Large intestine (tissue), 3 donors: ENCODE measurements around the gene SLC17A7. TPM values are rescaled to one million over a fixed set of nuclear protein-coding genes. Genes with fewer than 3 reads are reported as not detected.

ENCODE experiments used
- DNase-seq, 2 donors: peaks; one replicate each; pipeline versions ENCODE4 v3.0.0 to v3.0.0-alpha.2; 2013
- H3K27ac ChIP-seq: one replicate; pipeline ENCODE4 v1.5.1; 2013; ENCODE audit warnings: low read length
- H3K27me3 ChIP-seq: 2 replicates; pipeline ENCODE4 v1.6.1; 2013; ENCODE audit warnings: low read length; ENCODE audit not compliant: control insufficient read depth, insufficient read depth
- H3K36me3 ChIP-seq: 2 replicates; pipeline ENCODE4 v1.6.1; 2013; ENCODE audit warnings: low read length; ENCODE audit not compliant: control insufficient read depth, insufficient read depth
- H3K4me1 ChIP-seq: one replicate; pipeline ENCODE4 v1.6.1; 2013; ENCODE audit warnings: low read length; ENCODE audit not compliant: control insufficient read depth, insufficient read depth
- H3K4me3 ChIP-seq: one replicate; pipeline ENCODE4 v1.5.1; 2013; ENCODE audit warnings: low read length
- H3K9me3 ChIP-seq: one replicate; pipeline ENCODE4 v1.6.1; 2013; ENCODE audit warnings: mild to moderate bottlenecking, low read depth, low read length, moderate library complexity; ENCODE audit not compliant: control insufficient read depth
- WGBS: methylation state at CpG from one replicate; pipeline ENCODE4 v1.1.5; 2013; ENCODE audit warnings: low lambda C conversion rate; ENCODE audit not compliant: insufficient coverage; 5-methylcytosine and 5-hydroxymethylcytosine counted together
- polyA plus RNA-seq: library from polyadenylated mRNA; unstranded; fragments of 120-200 nt; gene quantifications from one replicate; pipeline ENCODE4 v1.2.1, GENCODE V29; 2013

The SLC17A7 gene
- polyA plus RNA-seq, 1 donor, result 0.19 TPM

DNA sequence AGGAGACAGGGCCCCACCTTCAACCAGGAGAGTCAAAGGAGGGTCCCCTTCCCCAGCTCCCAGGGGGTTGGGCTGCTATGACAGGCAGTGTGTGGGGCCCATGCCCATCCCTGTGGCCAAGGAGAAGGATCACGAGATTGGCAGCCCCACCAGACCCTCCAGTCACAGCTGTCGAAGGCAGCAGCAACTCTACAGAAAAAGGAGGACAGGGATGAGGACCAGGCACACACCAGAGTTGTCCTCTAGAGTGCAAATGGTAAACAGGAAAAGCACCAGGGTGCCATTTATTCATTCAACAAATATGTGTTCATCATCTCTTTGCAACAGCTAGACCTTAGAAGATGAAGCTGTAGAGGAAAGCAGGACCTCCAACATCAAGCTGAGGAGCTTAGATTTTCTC is 22.2 kb downstream of the SLC17A7 start:
- Histone ChIP-seq H3K36me3 (no peaks in the 10 kb centered on the region), H3K4me1 (peaks cover 2% of the 10 kb centered on the region)

GRCh38 chr19:49418511-49418910 is 22.8 kb downstream of the SLC17A7 start:
- Histone ChIP-seq H3K4me3 (no peak overlapping the region), H3K4me1 (peaks cover 5% of the 10 kb centered on the region), H3K27ac (no peak overlapping the region), H3K36me3 (no peaks in the 10 kb centered on the region), H3K27me3 (peaks cover 77% of the 10 kb centered on the region), H3K9me3 (peaks cover 6% of the 10 kb centered on the region)
- WGBS, result no CpG with 5 or more reads among the region's 5 CpGs
- no peak for DNase-seq

More for the DNA sequence above, 22.2 kb downstream of the SLC17A7 start:
- WGBS, result no CpG with 5 or more reads among the region's 2 CpGs
- DNase-seq, result no peak
- peaks cover 83% of the 10 kb centered on the region for H3K27me3 ChIP-seq
- peaks cover 6% of the 10 kb centered on the region for H3K9me3 ChIP-seq
- H3K4me3 ChIP-seq, result no peak overlapping the region
- H3K27ac ChIP-seq, result no peak overlapping the region

DNA sequence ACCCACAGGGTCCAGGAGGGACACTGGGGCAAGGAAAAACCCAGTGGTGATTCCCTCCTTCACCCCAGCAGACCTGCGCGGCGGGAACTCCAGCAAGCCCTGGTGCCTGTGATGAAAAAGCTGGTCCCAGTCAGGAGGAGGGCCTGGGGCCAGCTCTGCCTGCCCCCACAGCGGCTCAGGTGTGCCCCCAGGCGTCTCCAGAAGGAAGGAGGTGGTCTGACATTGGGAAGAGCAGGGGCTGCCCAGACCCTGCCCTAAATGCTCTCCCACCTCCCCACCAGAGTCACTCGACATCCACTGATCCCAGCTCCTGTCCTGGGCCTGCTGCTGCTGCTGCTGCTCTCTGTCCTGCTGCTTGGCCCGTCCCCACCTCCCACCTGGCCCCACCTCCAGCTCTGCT is 24.2 kb downstream of the SLC17A7 start:
- H3K4me3 ChIP-seq, result no peak overlapping the region
- H3K36me3 ChIP-seq, result no peaks in the 10 kb centered on the region
- no CpG with 5 or more reads among the region's 7 CpGs for WGBS
- DNase-seq, result no peak
- peaks cover 62% of the 10 kb centered on the region for H3K27me3 ChIP-seq
- H3K27ac ChIP-seq, result no peak overlapping the region
- H3K4me1 ChIP-seq, result peaks cover 5% of the 10 kb centered on the region
- peaks cover 3% of the 10 kb centered on the region for H3K9me3 ChIP-seq

- peaks cover 53% of the 10 kb centered on the region for H3K27me3 ChIP-seq
- H3K36me3 ChIP-seq, result no peaks in the 10 kb centered on the region
- no CpG with 5 or more reads among the region's 2 CpGs for WGBS
- no peak overlapping the region for H3K4me3 ChIP-seq
- H3K27ac ChIP-seq, result no peak overlapping the region
- DNase-seq, result no peak
- H3K9me3 ChIP-seq, result no peaks in the 10 kb centered on the region
- peaks cover 3% of the 10 kb centered on the region for H3K4me1 ChIP-seq
Observed at GRCh38 chr19:49415810-49416200, 25.5 kb downstream of the SLC17A7 start.

DNA sequence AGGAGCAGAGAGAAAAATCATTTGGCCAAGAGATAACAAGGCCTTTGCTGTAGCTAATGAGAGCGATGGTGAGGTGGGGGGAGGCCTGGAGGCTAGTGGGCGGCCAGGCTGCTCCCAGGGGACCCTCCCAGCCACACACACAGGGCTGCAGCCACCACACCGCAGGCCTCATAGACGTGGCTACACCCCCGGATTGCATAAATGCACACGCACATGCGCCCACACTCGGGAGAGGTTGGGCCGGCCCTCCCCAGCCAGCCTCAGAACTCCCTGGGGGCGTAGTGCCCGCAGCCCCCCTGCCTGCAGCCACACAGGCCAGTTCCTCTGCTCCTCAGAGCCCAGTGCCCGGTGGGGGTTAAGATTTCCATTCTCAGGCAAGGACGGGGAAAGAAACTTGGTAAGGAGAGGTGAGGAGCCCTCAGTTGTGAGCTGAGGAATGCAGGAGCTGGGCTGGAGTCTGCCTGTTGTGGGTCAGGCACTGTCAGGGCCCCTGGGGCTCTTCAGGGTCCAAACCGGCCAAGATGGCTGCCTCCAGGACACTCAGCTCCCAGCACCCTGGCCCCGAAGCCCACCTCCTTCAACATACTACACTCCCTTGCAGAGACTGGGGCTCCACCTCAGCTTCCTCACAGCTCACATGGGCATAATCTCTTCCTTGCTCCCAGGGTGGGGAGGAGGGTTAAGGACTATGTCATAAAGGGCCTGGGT is 26.1 kb downstream of the SLC17A7 start:
- no peak overlapping the region for H3K4me3 ChIP-seq
- WGBS, result 80% methylated on average over 1 of the region's 15 CpGs
- no peaks in the 10 kb centered on the region for H3K36me3 ChIP-seq
- no peak overlapping the region for H3K27ac ChIP-seq
- H3K9me3 ChIP-seq, result no peaks in the 10 kb centered on the region
- peaks cover 3% of the 10 kb centered on the region for H3K4me1 ChIP-seq
- DNase-seq, result no peak
- H3K27me3 ChIP-seq, result peaks cover 48% of the 10 kb centered on the region

DNA sequence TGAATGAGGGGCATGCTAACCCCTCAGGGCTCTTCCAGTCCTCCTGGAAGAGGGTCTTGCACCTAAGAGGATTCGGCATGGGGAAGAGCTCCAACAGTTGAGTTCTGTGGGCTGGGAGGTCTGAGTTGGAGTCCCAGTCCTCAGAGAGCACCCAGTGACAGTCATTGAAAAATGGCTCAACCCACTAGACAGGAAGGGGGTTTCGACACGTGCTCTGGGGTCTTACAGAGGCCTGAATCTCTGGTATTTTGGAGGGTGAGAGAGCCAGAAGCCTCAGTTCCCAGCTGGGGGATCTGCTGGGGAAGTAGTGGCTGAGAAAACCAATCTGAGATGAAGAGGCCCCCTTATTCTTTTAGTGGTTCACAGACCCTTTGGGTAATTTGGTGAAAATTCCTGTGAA is 27.1 kb downstream of the SLC17A7 start:
- H3K9me3 ChIP-seq, result no peaks in the 10 kb centered on the region
- no peak for DNase-seq
- H3K4me3 ChIP-seq, result no peak overlapping the region
- H3K36me3 ChIP-seq, result no peaks in the 10 kb centered on the region
- peaks cover 38% of the 10 kb centered on the region for H3K27me3 ChIP-seq
- WGBS, result no CpG with 5 or more reads among the region's 3 CpGs
- H3K4me1 ChIP-seq, result peaks cover 3% of the 10 kb centered on the region
- no peak overlapping the region for H3K27ac ChIP-seq

DNA sequence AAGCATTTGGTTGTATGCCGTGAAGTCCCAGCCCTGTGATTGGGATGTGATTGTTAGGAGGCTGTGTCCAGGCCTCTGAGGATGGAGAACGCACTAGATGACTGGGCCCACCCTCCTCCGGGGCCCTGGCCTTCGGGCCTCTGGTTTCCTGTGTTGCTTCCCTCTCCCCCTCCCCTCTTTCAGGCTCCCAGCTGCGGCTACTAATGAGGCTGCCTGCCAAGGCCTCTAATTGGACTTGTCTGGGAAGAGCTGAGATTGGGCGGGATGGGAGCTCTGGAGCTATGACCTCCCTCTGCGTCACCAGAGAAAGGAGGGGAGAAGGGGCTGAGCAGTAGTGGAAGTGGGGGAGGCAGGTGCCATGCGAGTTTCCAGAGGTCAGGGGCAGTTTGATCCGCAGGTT is 28.0 kb downstream of the SLC17A7 start:
- Histone ChIP-seq H3K27ac (peak overlapping the region; percentile 23), H3K27me3 (peaks cover 29% of the 10 kb centered on the region), H3K4me3 (no peak overlapping the region), H3K4me1 (peaks cover 3% of the 10 kb centered on the region), H3K36me3 (no peaks in the 10 kb centered on the region), H3K9me3 (no peaks in the 10 kb centered on the region)
- no CpG with 5 or more reads among the region's 9 CpGs for whole genome bisulfite sequencing
- peak; percentile 55 to 62 for DNase-seq

GRCh38 chr19:49411681-49412326 is 29.5 kb downstream of the SLC17A7 start:
- WGBS, result no CpG with 5 or more reads among the region's 3 CpGs
- Histone ChIP-seq H3K36me3 (no peaks in the 10 kb centered on the region), H3K27ac (no peak overlapping the region), H3K4me3 (no peak overlapping the region), H3K4me1 (peaks cover 3% of the 10 kb centered on the region), H3K27me3 (peaks cover 16% of the 10 kb centered on the region), H3K9me3 (no peaks in the 10 kb centered on the region)
- DNase-seq, result no peak

DNA sequence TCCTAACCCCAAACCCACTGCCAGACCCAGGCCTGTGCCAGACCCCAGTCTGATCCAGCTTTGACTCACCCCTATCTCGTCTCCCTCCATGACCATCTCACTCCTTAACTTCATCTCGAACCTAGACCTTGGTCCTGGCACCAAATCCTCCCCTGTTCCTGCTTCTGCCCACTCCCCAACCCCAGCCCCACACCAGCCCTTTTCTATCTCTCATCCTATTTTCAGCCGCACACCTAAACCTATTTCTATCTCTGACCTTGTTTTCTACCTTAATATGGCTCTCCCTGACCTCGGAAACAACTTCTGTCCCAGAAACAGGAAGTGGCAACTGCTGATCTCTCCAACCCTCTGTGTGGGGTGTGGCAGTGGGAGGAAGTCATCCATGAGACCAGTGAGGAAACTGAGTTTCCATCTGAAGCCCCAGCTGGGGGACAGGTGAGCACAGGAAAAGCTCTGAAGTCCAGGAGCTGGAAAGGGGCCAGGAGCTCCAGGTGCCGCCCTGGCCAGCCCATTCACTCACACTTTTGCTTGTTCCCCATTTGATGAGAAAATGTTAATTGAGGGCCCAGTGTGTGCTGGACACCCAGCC is 31.8 kb downstream of the SLC17A7 start:
- 83% methylated on average over 2 of the region's 5 CpGs for WGBS
- Histone ChIP-seq H3K9me3 (no peaks in the 10 kb centered on the region), H3K27ac (no peak overlapping the region), H3K4me1 (peaks cover 3% of the 10 kb centered on the region), H3K27me3 (peaks cover 7% of the 10 kb centered on the region), H3K4me3 (no peak overlapping the region), H3K36me3 (no peaks in the 10 kb centered on the region)
- no peak for DNase-seq

- no peaks in the 10 kb centered on the region for H3K36me3 ChIP-seq
- no peak overlapping the region for H3K4me3 ChIP-seq
- no peak for DNase-seq
- peaks cover 9% of the 10 kb centered on the region for H3K27me3 ChIP-seq
- peaks cover 3% of the 10 kb centered on the region for H3K4me1 ChIP-seq
- no CpG with 5 or more reads among the region's 8 CpGs for WGBS
- H3K27ac ChIP-seq, result no peak overlapping the region
- H3K9me3 ChIP-seq, result no peaks in the 10 kb centered on the region
Observed at GRCh38 chr19:49408816-49409440, 32.4 kb downstream of the SLC17A7 start.
